ENCODE measurements around the gene RIIAD1.
"Not testable (repeated sequence)": the region's sequence is repeated elsewhere in the genome, so short reads cannot be mapped to it uniquely, and the experiment has no call there.

The RIIAD1 gene

DNA sequence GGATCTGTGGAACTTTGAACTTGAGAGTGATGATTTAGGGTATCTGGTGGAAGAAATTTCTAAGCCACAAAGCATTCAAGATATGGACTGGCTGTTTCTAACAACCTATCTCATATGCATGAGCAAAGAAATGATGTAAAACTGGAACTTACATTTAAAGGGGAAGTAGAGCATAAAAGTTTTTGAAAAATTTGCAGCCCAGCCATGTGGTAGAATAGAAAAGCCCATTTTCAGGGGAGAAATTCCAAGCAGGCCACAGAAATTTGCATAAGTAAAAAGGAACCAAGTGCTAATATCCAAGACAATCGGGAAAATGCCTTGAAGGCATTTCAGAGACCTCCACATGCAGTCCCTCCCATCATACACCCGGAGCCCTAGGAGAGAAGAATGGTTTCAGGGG, 15.7 kb downstream of the RIIAD1 start:
- DNase-seq, result no peak

DNA sequence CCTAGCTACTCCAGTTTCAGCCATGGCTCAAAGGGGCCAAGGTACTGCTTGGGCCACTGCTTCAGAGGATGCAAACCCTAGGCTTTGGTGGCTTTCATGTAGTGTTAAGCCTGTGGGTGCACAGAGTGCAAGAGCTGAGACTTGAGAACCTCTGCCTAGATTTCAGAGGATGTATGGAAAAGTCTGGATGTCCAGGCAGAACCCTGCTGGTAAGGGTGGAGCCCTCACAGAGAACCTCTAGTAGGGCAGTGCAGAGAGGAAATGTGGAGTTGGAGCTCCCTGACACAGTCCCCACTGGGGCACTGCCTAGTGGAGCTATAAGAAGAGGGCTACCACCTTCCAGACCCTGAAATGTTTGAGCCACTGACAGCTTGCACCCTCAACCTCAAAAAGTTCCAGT, 16.2 kb downstream of the RIIAD1 start:
- no peak for DNase-seq

DNA sequence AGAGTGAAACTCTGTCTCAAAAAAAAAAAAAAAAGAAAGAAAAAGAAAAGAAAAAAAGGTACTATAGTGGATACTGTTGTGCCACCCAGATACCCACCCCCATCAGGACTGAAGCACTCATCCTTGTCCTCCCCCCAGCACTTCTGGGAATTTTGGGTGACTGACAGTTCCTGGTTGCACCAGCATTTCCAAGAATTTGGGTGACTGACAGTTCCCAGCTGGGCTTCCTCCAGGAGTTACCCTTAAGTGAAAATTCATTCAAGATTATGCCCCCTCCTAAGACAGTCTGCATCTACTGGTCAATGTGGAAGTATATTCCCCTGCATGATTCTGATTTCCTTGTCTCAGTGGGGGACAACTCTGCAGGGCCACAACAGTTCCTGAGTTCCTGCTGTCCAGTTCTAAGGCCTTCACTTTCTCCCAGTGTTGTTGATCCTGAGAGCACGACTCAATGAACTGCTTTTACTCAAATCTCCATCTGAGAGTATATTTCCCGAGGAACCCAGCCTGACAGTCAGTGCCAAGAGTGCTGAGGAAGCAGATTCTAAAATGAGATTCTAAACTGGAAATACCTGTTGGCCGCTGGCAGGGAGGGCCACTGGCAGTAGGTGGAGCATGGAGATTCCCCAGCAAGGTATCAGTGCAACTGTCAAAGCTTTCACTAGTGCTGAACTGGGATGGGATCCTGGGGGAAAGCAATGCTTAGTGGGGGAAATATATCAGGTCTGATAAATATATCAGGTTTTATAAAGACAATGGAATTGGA, 18.5 kb downstream of the RIIAD1 start:
- no peak for DNase-seq

DNA sequence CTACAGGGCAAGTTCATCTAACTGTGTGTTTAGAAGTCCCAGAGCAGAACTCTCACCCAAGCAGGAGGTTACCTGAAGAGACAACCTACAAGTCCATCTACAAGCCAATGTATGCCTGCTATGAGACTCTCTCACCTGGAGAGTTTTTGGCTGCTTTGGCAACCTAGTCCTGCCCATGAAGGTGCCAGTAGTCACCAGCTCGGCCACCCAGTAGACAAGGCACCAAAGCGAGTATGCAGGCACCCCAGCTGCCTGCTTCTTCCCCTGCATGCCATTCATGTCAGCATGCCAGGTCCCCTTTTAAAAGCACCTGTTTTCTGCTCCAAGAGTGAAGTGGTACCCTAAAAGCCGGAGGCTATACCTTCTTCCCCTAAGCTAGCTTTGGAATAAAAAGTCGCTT, 20.2 kb downstream of the RIIAD1 start:
- DNase-seq, result no peak

DNA sequence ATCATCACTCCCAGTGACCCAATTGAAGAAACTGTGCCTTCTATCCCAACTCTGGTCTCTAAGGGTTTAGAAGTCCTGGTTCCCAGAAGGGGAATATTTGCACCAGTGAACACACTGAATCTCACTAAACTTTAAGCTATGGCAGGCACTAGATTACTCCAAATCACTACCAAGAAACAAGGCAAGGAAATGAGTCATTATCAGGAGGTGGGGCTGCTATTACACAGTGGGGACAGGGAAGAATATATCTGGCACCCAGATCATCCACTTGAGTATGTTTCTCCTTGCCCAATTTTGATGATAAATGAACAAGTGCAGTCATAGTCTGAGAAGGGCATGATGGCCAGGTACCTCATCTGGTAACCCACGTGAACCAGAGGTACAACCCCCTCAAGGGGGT, 35.0 kb downstream of the RIIAD1 start:
- DNase-seq, result no peak

DNA sequence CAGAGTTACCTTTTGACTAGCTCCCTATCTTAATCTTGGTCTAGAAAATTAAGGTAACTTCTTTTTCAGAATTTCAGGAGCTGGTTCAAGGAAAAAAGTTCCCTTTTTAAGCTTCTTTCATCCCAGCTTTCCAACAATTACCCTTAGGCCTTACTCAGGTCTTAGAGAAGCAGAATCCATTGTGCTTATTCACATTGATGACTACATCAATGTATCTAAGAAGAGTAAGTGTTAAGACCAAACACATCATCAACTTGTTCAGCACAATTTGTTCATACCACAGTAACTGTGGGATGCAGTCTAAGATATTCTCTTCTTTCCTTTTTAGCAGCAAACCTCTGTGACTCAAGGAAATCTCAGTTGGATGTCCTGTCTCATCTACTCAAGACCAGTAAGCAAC, 37.9 kb downstream of the RIIAD1 start:
- DNase-seq, result no peak

DNA sequence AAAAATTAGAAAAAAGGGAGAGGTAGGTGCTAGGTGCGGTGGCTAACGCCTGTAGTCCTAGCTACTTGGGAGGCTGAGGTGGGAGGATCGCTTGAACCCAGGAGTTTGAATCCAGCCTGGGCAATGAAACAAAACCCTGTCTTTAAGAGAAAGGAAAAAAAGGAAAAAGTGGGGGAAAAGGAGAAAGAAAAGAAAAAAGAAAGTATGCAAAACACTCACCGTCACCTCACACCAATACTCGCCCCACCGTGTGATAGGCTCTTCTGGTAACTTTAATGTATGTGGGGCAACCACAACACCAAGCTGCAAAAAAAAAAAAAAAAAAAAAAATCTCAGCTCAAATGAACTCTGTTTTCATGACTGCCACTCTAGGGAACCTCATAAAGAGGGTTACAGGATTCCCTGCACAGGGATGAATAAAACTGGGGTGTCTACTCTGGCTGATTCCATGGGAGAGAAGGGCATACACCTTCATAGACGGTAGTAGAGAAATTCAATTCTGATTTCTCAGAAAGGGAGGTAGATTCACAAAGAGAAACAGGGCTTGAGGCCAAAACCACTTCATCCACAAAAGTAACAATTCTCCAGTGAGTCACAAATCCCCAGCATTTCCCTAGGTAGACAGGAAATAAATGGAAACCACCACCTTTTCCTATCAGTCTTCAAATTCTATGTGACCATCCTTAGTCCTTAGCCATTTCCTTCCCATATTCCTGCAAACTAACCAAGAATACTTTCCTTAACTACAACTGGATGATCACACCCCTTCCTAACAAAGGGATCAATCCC, 39.5 kb downstream of the RIIAD1 start:
- no peak for DNase-seq

DNA sequence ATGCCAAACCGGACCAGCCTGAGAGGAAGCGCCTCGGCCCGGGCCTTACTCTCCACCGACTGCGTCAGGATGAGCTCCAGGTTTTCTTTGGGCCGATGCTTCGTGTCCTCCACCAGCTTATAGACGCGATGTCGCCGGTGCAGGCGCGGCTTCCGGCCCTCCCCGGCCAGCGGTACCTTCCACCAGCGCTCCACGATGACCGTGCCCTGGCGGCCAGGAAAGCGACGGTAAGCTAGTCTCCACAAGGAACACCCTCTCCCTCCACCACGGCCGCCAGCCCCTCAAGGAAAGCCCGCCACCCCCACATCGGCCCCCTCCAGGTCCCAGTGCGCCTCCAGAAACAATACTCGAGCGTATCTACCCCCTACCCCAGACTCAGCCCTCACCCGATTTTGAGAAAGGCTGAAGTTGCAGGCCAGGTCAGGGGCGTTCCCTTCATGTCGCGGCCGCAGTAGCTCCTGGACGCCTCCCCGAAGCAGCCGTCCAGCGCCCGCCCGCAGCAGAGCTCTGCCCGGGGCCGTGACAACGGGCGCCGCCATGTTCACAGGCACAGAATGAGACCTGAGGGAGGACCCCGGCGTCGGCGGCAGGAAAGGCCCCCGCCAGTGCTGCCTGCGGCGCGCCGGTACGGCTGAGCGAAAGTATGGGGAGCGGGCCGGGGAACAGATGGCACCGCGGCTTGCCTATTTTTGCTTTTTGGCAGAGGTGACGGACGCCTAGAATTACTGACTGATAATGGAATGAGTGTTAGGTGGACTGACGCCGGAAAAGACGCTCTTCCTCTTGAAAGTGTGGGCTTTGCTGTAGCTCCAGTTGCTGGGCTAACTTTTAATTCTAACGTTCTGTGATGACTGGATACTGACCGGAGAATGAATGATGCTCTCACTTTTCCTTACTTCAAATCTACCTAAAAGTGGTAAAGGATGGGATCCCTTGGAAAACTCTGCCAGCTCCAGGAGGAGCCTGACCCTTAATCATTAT, 41.9 kb downstream of the RIIAD1 start, which contains the start of gene MRPL9:
Gene MRPL9, minus strand, starts transcription at position 556 of the 981 bp plus-strand sequence. Its CDS starts 17 bp downstream, at position 539.
- peak; percentile 79 for DNase-seq

DNA sequence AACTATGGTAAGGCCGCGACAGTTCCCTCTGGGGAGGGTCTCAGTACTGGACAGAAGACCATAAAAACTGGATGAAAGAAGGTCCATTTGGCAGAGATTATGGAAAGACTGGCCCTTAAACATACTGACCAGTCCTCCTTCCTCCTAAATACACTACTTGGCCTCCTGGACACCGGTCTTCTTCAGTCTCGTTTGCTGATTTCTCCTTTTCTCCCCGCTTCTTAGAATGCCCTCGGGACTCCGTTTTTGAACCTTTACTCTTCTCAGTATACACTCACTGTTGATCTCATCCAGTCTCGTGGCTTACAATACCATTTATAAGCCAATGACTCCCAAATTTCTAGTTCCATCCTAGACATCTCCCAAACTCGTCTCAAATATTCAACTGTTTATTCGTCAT, 42.7 kb downstream of the RIIAD1 start:
- DNase-seq, result no peak

DNA sequence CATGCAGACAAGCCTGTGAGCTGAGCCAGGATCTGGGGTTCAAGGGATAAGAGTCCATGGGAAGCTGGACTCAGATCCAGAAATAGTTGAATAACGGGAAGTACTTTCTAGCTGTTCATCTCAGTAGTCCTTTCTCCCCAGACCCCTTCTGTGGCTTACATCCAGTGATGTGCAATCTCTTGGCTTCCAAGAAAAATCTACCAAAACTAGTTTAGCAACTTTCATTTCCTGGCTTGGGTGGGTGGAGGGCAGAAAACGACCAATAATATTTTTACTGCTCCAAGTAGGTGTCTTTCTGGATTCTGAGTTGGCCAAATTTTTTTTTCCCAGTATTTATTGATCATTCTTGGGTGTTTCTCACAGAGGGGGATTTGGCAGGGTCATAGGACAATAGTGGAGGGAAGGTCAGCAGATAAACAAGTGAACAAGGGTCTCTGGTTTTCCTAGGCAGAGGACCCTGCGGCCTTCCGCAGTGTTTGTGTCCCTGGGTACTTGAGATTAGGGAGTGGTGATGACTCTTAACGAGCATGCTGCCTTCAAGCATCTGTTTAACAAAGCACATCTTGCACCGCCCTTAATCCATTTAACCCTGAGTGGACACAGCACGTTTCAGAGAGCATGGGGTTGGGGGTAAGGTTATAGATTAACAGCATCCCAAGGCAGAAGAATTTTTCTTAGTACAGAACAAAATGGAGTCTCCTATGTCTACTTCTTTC, 47.2 kb downstream of the RIIAD1 start:
- DNase-seq, result not testable (repeated sequence)

DNA sequence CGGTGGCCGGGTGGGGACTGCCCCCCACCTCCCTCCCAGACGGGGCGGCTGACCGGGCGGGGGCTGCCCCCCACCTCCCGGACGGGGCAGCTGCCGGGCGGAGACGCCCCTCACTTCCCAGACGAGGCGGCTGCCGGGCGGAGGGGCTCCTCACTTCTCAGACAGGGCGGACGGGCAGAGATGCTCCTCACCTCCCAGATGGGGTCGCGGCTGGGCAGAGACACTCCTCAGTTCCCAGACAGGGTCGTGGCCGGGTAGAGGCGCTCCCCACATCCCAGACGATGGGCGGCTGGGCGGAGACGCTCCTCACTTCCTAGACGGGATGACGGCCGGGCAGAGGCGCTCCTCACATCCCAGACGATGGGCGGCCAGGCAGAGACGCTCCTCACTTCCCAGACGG, 47.9 kb downstream of the RIIAD1 start:
- not testable (repeated sequence) for DNase-seq

DNA sequence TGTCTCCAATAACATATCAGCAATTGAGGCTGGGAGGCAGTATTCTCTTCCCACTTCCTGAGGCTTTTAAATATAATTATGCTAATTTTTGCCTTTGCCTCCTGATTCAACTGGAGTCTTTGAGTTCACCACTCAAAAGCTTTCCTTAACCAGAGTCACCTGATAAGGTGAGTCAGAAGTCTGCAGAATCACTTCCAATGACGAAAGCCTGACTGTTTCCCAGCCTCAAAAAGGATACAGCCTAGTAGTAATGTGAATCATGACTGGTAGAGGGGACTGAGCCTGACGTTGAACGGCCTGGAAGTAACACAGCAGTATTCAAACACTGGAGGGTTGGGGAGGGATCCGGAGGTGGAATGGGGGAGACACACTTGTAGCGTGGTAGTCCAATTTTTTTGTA, 52.4 kb downstream of the RIIAD1 start:
- no peak for DNase-seq

DNA sequence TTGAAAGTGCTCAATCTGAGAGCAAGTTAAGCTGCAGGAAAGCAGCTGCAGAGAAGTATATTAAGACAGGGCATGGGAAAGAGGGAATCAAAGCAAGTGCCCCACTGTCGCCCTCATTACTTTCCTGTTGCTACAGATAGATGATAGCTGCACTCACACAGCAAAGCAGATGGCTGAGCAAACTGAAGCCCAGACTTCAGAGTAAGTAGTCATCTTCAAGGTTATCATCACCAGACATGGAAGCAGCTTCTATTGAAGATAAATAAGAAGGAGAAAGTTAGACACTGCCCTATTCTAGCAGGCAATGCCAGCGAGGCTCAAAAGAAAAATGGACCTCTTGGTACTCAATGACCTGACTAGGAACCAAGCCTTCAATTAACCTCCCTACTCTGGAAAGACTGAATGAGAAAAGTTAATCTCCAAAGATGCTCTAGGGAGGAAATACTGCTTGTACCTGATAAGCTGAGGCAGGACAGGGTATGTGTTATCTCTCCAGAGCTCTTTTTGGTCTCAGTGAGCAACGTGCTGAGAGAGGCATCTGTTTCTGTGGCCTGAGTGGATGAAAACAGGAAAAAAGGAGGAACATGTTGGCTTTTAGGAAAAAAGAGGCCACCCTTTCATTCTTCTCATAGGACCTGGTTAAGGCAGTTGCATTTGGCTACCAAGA, 53.1 kb downstream of the RIIAD1 start:
- no peak for DNase-seq

DNA sequence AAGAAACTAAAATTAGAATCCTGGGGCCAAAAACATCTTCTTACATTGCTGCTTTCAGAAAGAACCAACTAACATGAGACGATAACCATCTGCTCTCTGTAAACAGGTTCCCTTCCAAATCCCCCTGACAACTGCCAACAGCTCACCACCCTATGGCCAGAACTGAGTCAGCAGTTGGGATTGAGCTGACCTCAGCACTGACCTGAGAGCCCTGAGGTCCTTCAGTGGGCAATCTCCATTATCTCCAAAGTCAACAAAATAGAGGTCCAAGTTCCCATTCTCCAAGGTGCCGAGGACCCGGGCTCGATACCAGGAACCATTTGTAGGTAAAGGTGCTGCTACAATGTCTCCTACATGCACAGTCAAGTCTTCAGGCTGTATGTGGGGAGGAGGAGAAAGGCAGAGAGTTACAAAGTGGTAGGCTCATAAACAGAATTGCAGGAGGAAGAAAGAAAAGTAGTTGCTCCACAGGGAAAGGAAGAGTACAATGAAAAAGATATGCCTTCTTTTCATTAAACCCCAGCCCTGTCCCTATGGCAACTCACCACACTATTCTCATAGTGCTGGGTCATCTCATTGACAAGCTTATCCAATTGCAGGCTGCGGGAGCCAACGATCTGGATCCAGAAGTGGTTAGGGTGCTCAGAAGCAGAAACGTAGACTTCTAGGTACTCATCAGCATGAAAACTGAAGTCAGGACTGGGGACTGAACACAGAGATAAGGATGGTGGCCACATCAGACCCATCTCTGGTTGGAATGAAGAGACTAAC, 54.8 kb downstream of the RIIAD1 start:
- no peak for DNase-seq

DNA sequence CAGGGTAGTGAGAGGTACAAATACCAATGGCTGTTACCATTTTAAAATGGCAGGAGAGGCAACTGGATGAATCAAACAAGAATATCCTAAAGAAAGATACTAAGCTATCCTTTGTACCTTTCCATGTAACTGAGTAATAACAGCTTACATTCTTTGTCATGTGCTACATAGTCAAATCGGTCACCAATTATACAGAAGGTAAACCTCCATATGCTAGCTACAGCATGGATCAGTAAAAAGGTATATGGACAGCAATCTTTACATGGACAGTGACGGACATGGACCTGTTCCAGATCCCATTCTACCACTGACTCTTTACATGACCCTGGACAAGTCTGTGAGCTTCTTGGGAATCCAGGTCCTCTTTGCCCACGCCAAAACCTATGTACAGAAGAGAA, 55.3 kb downstream of the RIIAD1 start:
- no peak for DNase-seq

DNA sequence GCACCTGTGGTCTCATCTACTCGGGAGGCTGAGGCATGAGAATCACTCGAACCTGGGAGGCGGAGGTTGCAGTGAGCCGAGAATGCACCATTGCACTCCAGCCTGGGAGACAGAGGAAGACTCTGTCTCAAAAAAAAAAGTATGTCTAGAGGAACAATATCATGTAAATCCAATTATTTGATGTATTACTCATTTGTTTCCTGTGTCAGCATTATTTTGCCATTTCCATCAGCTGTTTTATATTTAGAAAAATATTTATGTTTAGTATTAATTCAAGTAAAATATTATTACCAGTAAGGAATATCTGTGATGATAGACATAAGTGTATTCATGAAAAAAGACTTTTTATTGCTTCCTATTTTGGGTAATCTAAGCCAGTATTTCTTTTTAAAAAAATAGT, 56.0 kb downstream of the RIIAD1 start:
- no peak for DNase-seq
